Measurements from ENCODE around the gene RUVBL2.

The RUVBL2 gene

GRCh38 chr19:49064029-49064629 lies 70.4 kb downstream of the RUVBL2 start:
- DNase-seq (ENCODE audit: low spot score in 2 of 2) = no peak
- H3K9me3 ChIP-seq = no peaks in the 10 kb centered on the region
- H3K36me3 ChIP-seq (replicated peaks) = no peaks in the 10 kb centered on the region
- no peak overlapping the region for H3K4me3 ChIP-seq
- no peaks in the 10 kb centered on the region; the same call in 1 of the 2 replicates for H3K4me1 ChIP-seq
- in situ Hi-C loops (cut with MboI; ENCODE audit: low sequenced_read_pairs) = no loop called here
- H3K27me3 ChIP-seq (ENCODE audit: low read depth) = 0 out of 2 replicates have a peak, but pooled peaks cover 2% of the 10 kb centered on the region

GRCh38 chr19:49064768-49065611 lies 71.3 kb downstream of the RUVBL2 start, which contains the start of gene NTF4:
NTF4 (minus strand) TSS chr19:49064818; CDS start chr19:49061997, 2,821 bp downstream.
- Histone ChIP-seq H3K9me3 (no peaks in the 10 kb centered on the region), H3K4me3 (peak within 1 kb of the TSS; percentile 4; the same call in 1 of the 2 replicates), H3K4me1 (no peaks in the 10 kb centered on the region; the same call in 1 of the 2 replicates), H3K36me3 (replicated peaks) (no peaks in the 10 kb centered on the region), H3K27me3 (ENCODE audit: low read depth) (0 out of 2 replicates have a peak, but pooled peaks cover 2% of the 10 kb centered on the region)
- peak; percentile 24 to 78 for DNase-seq (ENCODE audit: low spot score in 2 of 2)
- in situ Hi-C loops (cut with MboI; ENCODE audit: low sequenced_read_pairs) = no loop called here

All from HAP-1 (cell line).